HG02759 (cell line): ENCODE data around the gene TRMT11.
"Not testable (repeated sequence)": the region's sequence is repeated elsewhere in the genome, so short reads cannot be mapped to it uniquely, and the experiment has no call there.

Experiments
- ATAC-seq: cut with Tn5 transposase; IDR thresholded peaks from one replicate; pipeline ENCODE4 v1.9.1; 2021; ENCODE audit warnings: mild to moderate bottlenecking, moderate library complexity; ENCODE audit not compliant: unreplicated experiment

The TRMT11 gene

DNA sequence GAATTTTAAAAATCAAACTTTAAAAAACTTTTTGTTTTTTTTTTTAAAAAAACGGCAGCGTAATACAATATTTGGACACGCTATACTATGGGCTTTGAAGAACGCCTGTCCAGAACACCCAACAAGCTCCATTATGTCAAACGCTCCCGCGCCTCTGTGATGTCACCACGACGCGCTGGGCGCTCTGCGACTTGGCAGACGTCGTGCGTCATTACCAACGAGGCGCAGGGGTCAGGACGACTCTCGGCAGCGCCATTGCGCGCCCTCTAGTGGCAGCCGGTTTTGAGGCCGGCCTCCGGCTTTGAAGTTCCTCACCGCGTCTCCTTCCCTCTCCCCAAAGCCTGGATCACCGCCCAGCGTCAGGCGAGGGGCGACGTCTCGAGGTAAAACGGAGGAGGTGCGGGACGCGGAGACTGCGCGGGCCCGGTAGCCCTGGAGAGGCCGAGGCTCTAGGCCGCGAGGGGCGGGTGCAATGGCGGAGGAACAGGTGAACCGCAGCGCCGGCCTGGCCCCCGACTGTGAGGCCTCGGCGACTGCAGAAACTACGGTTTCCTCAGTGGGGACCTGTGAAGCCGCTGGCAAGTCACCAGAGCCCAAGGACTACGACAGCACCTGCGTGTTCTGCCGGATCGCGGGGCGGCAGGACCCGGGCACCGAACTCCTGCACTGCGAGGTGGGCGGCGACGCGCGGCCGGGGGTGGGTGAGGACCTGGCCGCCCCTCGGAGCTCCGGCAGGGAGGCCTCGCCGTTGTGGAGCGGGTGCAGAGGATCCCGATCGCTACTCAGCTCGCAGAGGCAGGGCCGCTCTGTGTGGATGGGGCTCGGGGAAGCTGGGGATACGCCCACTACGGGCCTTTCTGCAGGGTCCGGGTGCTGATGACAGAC is 29.6 kb upstream of the TRMT11 start, which contains the start of gene HINT3:
Gene HINT3, plus strand, starts transcription at position 265 of the 885 bp plus-strand sequence. Its CDS starts 208 bp downstream, at position 473.
- ATAC-seq: peak; percentile 91

DNA sequence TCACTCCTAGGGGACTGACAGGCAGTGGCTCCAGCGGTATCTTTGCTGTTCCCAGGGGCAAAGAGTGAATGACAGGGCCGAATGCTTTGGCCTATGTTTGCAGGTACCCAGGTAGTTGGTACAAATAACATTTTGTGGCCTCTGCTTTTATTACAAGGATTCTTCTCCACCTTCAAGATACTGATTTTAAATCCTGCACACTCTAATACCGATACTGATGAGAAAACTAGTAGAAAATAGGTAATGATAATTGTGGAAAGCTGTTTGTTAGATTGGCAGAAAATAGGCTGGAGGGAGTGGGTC is 29.0 kb upstream of the TRMT11 start:
- no peak for ATAC-seq

DNA sequence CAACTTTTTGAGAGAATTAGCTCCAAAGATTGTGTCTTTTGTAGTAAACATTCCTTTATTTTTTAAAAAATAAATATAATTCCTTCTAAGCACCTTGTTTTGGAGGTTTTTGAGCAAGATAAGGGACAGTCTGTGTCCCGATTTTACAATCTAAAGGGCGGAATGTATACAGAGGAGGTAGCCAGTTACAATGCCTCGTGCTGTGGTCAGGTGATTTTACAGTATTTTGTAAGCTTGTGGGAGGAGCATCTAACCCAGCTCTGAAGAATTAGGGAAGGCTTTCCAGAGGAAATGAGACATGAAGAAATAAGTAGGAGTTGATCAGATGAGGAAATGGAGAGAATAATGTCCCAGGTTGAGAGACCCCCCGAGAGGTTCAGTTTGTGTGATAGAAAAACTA is 28.5 kb upstream of the TRMT11 start:
- no peak for ATAC-seq

DNA sequence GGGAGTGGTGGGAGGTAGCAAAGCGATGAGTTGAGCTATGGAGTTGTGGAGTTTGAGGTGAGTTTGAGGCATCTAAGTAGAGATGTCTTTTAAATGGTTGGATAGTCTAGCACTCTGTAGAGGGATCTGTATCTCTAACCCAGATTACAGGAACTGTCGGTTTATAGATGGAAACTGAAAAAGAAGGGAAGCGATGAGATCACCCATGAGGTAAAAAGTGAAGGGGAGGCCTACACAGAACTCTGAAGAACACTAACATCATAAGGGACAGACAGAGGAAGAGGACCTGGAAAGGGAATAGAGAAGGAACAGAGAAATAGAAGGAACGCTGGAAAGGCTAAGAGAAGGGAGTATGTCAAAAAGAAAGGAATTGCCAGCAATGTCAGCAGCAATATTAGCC is 27.3 kb upstream of the TRMT11 start:
- ATAC-seq: no peak

DNA sequence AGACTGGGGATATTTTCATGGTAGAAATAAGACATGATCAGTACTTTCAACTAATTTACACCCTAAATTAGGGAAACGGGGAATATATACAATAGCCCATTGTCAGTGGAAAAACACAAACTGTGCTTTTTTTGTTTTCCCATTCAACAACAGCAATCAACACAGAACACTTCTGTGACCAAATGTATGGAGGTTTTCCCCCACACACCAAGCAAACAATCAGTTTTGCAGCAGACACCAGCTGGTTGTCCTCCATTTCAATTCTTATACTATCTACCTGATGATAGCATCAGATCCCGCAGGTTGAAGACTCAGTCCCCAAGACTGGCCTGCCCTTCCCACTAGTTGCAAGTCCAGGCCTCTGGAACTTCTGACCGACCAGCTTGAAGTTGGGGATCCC is 25.2 kb upstream of the TRMT11 start:
- ATAC-seq: no peak

DNA sequence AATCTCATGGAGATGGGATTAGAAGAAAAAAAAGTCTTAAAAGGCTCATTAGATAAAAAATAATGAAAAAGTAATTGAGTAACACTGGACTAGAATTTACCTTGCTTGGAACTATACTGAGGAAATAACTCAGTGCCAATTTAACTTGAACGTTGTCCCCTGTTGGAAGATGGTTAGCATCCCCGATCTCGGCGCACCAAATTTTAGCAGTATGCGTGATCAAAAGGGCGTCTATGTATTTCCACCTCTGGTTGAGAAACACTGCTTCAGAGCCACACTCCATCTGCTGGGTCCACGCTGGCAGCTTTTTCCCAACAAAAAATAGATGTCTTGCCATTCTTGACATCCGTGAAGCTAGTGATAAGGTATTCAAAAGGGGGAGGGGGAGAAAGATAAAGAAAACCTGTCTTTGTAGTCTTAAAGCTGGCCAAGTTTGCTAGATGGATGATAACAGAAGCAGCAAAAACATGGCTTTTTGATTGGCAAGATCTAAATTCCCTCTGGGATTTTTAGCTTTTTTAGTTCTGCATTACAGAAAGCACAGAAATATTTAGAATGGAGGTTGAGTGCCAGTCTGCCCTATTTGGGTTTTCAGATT is 23.3 kb upstream of the TRMT11 start:
- no peak for ATAC-seq

DNA sequence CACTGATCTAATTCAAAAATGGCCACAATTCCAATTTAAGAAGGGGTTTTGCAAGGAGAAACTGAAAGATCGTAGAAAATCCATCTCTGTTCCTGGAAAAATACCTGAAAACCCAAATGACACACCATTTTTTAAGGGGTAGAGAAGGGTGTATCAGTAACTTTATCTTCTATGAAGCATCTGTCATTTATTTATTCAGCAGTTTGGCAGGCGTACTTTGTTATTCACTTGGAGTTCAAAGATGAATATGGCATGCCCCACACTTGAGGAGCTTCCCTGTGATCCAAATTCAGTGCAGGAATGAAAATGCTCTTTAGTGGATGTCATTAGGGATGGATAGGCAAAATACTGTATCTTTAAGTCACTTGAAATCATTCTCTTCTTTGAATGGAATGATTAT is 22.5 kb upstream of the TRMT11 start:
- no peak for ATAC-seq

DNA sequence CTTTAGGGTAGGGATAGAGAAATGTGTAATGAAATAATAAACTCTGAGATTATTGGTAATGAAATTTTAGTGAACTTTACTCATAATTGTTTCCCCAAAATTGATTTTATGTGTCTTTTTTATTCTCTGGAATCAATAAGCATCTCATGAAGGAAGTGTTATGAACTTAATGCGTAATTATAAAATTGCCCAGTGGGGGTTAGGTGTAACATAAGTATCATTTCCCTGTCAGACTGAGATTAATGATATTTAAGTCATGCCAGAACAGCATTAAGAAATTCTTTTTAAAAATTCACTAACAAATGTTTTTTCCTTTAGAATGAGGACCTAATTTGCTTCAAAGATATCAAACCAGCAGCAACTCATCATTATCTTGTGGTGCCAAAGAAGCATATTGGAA is 19.8 kb upstream of the TRMT11 start:
- ATAC-seq: no peak

DNA sequence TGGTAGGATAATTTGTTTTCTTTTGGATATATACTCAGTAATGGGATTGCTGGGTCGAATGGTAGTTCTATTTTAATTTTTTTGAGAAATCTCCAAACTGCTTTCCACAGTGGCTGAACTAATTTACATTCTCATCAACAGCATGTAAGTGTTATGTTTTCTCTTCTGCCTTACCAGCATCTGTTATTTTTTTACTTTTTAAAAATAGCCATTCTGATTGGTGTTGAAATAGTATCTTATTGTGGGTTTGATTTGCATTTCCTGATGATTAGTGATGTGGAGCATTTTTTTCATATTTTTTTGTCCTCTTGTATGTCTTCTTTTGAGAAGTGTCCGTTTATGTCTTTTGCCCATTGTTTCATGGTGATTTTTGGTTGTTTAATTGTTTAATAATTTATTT is 17.8 kb upstream of the TRMT11 start:
- no peak for ATAC-seq

DNA sequence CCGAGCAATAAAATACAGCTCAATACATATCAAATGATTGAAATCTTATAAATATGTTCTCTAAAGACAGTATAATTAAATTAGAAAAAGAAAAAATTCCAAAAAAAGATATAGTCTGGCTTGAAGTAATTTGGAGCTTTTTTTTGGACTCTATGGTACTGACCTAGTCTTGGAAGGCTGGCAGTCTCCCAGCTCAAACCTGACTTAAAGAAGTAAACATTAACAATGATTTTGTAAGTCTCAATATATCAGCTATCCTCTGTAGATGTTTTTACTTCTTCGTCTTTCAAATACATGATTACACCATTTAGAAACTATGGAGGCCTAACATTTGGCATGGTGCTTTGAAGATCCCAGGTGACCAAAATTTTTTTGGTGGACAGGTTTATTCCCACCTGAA is 15.6 kb upstream of the TRMT11 start:
- no peak for ATAC-seq

DNA sequence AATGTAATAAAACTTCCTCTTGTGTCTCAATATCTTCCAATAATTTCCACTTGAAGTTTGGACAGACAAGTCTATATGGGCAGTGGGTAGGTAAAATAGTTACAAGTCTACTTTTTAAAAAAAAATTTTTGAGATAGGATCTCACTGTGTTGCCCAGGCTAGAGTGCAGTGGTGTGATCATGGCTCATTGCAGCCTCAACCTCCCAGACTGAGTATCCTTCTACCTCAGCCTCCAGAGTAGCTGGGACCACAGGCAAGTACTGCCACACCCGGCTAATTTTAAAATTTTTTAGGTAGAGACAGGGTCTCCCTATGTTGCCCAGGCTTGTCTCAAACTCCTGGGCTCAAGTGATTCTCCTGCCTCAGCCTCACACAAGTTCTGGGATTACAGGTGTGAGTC is 13.9 kb upstream of the TRMT11 start:
- ATAC-seq: not testable (repeated sequence)

DNA sequence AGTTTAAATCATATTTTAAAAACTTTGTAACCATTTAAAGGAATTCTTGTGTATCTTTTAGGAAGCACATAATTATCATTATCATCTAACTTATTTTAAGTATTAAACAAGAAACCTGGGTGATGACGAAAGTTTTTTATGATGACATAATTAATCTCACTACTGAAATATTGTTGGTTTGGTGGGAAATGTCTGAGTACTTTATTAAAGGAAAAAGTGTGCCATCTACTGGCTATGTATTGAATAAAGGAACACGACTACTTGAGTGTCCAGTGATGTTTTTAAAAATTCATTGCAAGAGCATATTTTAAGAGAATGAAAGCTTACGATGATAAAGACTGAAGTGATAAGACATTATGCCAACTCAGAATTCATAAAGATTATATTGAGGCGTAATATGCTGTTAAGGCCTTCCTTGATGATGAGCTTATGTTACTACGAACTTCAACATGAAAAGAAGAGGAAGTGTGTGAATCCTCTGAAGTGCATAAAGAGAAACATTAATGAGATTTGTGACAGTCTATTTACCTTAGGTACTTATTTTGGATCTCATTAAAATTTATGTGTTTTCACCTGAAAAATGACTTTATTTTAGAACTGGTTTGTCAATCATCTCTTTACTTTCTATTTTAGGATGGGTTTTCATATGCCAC is 12.0 kb upstream of the TRMT11 start:
- ATAC-seq: peak; percentile 78

DNA sequence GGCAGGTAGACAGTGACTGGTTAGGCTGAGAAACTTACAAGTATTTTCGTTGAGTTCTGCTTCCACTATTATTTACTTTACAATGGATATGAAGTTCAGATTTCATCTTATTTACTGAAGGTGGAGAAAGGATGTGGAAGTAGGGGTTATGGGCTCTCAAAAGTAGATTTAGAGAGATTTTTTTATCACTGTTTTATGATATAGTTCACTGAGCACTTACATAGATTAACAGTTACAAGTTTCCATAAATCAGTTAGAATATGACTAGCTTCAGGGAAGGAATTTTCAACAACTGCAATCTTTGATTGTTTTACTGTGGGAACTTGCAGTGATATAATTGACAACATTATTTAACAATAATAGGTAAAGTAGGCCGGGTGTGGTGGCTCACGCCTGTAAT is 7.2 kb upstream of the TRMT11 start:
- ATAC-seq: no peak

DNA sequence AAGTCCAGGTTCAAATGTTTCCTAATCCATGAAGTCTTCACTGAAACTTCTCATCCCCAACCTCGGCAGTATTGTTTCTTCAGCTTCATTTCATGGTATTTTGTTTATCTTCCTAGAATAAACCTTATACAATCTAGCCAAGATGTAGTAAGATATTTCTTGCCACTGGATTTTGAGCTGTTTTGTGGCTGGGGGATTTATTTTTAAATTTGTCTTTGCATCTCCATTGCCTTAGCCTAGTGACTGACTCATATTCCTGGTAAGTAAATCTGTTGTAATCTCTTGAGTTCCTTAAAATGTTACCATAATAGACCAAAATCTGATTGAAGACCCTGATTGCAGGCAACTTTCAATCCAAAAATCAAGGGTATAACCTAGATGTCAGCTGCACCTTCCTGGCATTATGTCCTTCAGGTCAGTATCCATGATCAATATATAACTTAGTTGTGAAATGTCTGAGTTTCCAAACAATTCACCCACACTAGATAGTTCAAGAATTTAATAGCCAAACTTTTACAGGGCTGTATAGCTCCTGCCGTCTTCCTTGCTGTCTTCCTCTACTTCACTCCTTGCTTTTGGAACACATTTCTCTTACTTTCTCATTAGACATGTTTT is 4.7 kb upstream of the TRMT11 start:
- no peak for ATAC-seq

DNA sequence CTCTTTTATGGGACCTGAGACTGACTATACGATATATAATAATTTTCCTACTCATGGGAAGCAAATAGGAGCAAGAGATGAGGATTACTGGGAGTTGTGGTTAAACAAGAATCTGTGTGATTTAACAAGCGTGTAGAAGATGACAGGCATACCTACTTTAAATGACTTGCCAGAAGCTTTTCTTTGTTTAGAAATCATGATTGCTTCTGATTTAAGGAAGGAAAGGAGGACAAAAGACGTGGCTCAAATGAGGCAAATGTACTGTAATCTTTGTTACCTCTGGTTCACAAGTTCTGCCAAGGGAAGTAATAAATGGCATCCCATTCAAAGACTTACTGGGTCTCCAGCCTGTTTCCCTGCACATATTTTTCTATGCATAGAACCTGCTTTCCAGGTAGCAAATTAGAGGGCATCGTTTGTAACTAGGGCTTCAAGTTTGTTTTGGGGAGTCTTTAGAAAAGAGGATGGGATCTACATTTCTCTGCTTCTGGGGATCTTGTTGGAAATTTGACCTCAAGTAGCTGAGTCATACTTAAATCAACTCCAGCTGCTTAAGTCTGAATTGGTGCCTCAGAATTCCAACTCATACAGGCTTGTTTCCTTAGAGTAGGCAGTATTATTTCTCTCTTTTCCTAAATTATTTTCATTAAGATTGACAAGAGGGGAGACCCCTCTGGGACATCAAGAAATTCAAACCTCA is 2.9 kb upstream of the TRMT11 start:
- no peak for ATAC-seq

DNA sequence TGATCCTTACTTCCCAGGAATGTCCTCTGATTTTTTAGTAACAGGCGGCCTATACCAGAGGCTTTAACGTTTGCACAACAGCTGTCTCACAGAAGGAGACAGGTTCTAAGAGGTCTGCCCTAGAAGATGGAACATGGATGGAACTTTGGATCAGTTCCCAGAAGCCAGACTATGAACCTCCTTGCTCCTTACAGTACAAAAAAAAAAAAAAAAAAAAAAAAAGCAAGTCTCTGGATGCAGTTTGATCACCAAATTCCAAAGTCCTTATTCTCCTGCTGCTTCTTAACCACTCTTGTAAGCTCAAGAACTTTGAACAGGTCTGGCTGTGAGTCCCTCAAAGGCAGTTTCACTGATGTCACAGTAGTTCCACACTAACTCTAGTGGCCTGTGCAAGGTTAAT is 2.0 kb upstream of the TRMT11 start:
- no peak for ATAC-seq

DNA sequence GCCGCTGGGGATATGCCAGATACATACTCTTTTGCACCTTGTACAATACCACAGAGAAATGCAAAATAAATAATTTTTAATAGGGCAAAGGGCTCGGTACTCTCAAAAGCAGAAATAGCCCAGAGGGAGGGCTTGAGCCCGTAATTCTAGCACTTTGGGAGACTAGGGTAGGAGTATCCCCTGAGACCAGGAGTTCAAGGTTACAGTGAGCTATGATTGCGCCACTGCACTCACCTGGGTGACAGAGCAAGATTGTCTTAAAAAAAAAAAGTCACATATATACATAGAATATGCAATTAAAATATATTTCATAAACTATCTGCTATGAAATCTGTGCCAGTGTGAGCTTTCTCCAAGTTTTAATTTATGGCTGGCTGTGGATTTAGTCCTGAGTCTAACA is 818 bp upstream of the TRMT11 start:
- ATAC-seq: no peak

DNA sequence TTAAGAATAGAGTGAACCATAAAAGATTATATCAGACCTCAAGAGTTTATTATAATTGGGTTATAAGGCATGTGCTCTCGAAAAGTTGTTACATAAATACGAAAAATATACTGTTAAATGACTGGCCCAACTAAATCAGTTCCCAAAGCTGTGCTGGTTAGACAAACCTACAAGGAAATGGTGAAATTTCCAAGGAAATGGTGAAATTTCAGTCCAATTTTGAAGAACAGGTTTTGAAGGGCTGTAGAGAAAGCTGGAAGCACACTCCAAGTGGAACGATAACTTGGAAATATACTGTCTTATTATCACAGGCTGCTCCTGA is 400 bp upstream of the TRMT11 start:
- no peak for ATAC-seq

DNA sequence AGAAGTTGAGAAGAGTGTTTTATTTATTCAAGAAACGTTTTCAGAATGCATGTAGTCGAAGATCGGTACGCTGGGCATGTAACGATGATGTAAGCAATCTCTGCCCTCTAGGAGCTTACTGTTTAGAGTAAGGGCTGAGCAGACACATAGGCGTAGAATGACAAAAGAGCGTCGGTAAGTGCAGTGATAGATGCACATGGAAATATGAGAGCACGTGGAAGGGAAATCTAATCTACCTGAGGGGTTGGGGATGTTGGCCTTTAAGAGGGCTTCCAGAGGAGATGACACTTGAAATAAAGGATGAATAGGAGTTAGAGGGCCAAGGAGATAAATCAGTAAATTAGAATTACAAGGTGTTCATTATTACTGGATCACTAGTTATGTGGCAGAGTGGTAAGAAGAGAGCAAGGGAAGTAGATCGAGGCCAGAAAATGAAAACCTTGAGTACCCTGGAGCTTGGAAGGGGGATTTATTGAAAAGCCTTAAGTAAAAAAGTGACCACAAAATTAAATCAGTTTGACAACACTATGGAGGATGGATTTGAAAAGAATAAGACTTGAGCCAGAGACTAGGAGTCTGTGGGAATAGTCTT is 782 bp downstream of the TRMT11 start:
- peak; percentile 16 for ATAC-seq

DNA sequence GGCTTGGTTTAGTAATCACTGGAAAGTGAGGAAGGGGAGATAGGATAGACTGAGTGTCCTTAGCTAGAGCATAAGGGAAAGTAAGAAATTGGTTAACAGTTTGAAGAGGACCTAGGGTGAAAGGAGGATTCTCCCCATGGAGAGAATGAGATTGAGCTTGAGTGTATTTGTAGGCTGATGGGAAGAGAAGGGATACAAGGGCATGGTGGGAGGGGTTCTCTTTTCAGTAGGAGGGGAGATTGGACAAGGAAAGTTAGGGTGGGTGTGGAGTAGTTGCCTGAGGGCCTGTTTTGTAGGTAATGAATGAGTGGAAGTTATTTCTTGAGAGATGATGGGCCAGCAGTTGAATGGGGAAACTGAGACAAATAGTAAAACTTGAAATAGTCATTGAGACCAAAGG is 1.9 kb downstream of the TRMT11 start:
- ATAC-seq: no peak

DNA sequence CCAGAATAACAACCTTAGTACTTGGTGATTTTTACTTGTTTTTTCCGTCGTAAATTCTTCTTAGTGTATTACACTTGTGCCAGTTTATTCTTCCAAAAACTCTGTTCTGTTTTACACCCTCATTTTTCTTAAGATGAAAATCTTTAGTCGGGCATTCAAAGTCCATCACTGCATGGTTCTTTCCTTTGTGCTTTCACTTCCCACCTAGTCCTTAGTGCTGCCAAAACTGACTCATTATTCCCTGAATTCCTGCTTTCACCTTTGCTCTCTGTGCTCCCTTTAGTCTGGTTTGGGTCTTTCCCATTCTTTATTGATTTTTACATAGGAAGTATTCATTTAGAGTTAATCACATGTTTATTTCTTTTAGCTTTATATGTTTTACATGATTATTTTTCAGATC is 3.3 kb downstream of the TRMT11 start:
- no peak for ATAC-seq
